SU-DHL-6 (cell line): ENCODE results near the gene ZNF593OS.

Experiments
- H2AFZ ChIP-seq: fragments of 200-600 bp; sonication (generic); 2 replicates; pipeline ENCODE4 v1.6.1; 2014; ENCODE audit warnings: low read depth, mild to moderate bottlenecking, moderate library complexity, mixed read lengths, antibody characterized with exemption, low read length; ENCODE audit not compliant: severe bottlenecking
- H3F3A ChIP-seq: fragments of 200-600 bp; shearing (Covaris generic); 2 replicates; pipeline ENCODE4 v1.6.0; 2016; ENCODE audit warnings: antibody characterized with exemption, mild to moderate bottlenecking; ENCODE audit not compliant: insufficient read depth
- H3K27ac ChIP-seq: fragments of 200-600 bp; sonication (generic); 2 replicates; pipeline ENCODE4 v1.5.1; 2016; ENCODE audit warnings: low read depth, mild to moderate bottlenecking, low read length, moderate library complexity, mixed read lengths
- H3K27me3 ChIP-seq: fragments of 200-600 bp; sonication (generic), shearing (Covaris generic); 2 replicates; pipeline ENCODE4 v1.6.0; 2014; ENCODE audit warnings: mild to moderate bottlenecking, low read length
- H3K36me3 ChIP-seq: fragments of 200-600 bp; sonication (generic); 2 replicates; pipeline ENCODE4 v1.6.1; 2014; ENCODE audit warnings: mild to moderate bottlenecking, low read length, mixed read lengths
- H3K4me2 ChIP-seq: fragments of 300-600, 200-600 bp; shearing (Covaris generic), sonication (generic); 2 replicates; pipeline ENCODE4 v1.6.0; 2014; ENCODE audit warnings: low read length, low read depth, mild to moderate bottlenecking; ENCODE audit not compliant: poor library complexity, severe bottlenecking
- H3K4me3 ChIP-seq: fragments of 200-600 bp; sonication (generic); 2 replicates; pipeline ENCODE4 v1.5.1; 2014; ENCODE audit warnings: antibody characterized with exemption, low read length, mild to moderate bottlenecking, mixed read lengths; ENCODE audit not compliant: insufficient read depth, poor library complexity, severe bottlenecking
- H3K79me2 ChIP-seq: fragments of 200-600 bp; sonication (generic); 2 replicates; pipeline ENCODE4 v1.6.1; 2014; ENCODE audit warnings: mild to moderate bottlenecking, low read length, moderate library complexity; ENCODE audit not compliant: insufficient read depth
- H3K9ac ChIP-seq: fragments of 200-600 bp; sonication (generic); 2 replicates; pipeline ENCODE4 v1.7.0; 2014; ENCODE audit warnings: mild to moderate bottlenecking, low read length
- H3K9me2 ChIP-seq: fragments of 200-600 bp; sonication (generic); replicated peaks from 2 replicates; pipeline ENCODE4 v1.6.1; 2014; ENCODE audit warnings: low read length; ENCODE audit not compliant: insufficient read depth
- H3K9me3 ChIP-seq: fragments of 200-600 bp; sonication (generic); 2 replicates; pipeline ENCODE4 v1.6.1; 2014; ENCODE audit warnings: low read length, mixed read lengths; ENCODE audit not compliant: insufficient read depth
- H4K20me1 ChIP-seq: fragments of 200-600 bp; sonication (generic); 2 replicates; pipeline ENCODE4 v1.6.1; 2014; ENCODE audit warnings: low read depth, mild to moderate bottlenecking, antibody characterized with exemption, low read length, moderate library complexity, mixed read lengths
- EZH2phosphoT487 ChIP-seq: fragments of 200-600 bp; sonication (generic), shearing (Covaris generic); conservative IDR thresholded peaks from 2 replicates; pipeline ENCODE4 v1.6.1; 2018; ENCODE audit warnings: mild to moderate bottlenecking, antibody characterized with exemption, low read length, moderate library complexity, mixed read lengths
- TF ChIP-seq, protein P1 (sequence below): fragments of 200-600 bp; sonication (generic); IDR thresholded peaks from one replicate; pipeline ENCODE4 v1.5.1; 2017; ENCODE audit warnings: antibody characterized with exemption, mild to moderate bottlenecking, low read length, moderate library complexity; ENCODE audit not compliant: insufficient read depth, poor library complexity, severe bottlenecking

The ZNF593OS gene

DNA sequence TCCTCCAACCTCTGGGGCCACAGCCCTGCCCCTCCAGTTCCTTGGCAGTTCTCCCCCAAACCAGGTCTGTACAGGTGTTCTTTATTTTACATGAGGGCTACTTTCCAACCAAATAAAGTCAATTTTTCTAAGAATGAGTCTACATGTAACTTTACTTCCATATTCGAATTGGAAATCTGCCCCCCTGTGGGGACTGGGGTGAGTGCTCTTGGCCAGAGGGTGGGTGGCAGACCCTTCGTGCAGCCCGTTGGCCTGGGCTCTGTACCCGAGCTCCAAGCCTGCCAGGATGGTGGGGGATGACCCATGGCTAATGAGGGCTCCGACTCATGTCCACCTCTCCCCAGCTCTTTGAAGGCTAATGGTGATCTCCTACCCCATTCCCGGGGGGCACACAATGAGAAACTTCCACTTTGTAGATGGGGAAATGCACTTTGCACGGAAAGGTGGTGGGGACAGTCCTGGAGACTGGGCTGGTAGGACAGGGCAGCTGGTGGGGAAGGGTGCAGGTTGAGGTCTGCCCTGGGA lies 18.2 kb upstream of the ZNF593OS start:
- Histone ChIP-seq H3K27ac (no peak overlapping the region), H3K9me3 (no peaks in the 10 kb centered on the region), H4K20me1 (no peaks in the 10 kb centered on the region), H3K4me3 (no peak overlapping the region), H3K4me2 (no peak overlapping the region), H3F3A (no peaks in the 10 kb centered on the region), H3K9ac (no peak overlapping the region), H3K79me2 (no peaks in the 10 kb centered on the region), H3K36me3 (no peaks in the 10 kb centered on the region), H3K27me3 (no peaks in the 10 kb centered on the region), H2AFZ (no peak overlapping the region), H3K9me2 (no peaks in the 10 kb centered on the region)
- no peak for TF ChIP-seq EZH2phosphoT487
- TF ChIP-seq, protein P1, sequence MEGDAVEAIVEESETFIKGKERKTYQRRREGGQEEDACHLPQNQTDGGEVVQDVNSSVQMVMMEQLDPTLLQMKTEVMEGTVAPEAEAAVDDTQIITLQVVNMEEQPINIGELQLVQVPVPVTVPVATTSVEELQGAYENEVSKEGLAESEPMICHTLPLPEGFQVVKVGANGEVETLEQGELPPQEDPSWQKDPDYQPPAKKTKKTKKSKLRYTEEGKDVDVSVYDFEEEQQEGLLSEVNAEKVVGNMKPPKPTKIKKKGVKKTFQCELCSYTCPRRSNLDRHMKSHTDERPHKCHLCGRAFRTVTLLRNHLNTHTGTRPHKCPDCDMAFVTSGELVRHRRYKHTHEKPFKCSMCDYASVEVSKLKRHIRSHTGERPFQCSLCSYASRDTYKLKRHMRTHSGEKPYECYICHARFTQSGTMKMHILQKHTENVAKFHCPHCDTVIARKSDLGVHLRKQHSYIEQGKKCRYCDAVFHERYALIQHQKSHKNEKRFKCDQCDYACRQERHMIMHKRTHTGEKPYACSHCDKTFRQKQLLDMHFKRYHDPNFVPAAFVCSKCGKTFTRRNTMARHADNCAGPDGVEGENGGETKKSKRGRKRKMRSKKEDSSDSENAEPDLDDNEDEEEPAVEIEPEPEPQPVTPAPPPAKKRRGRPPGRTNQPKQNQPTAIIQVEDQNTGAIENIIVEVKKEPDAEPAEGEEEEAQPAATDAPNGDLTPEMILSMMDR: no peak

DNA sequence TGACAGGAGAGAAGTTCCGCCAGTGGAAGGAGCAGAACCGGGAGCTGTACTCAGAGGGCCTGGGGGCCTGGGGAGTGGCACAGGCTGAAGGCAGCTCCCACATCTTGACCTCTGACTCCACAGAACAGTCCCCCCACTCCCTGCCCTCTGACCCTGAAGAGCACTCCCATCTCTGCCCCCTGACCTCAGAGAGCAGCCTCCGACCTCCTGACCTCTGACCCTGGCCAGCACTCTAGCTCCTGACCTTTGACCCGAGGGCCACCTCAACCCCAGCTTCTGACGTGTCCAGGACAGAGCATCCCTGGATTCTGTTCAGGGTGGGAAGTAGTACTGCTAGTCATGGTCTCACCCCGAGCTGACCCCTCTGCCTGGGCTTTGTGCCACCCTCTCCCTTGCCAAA lies 17.7 kb upstream of the ZNF593OS start:
- Histone ChIP-seq H3K36me3 (no peaks in the 10 kb centered on the region), H3K9ac (no peak overlapping the region), H4K20me1 (no peaks in the 10 kb centered on the region), H3K9me2 (no peaks in the 10 kb centered on the region), H3F3A (no peaks in the 10 kb centered on the region), H3K27ac (no peak overlapping the region), H2AFZ (no peak overlapping the region), H3K4me3 (no peak overlapping the region), H3K9me3 (no peaks in the 10 kb centered on the region), H3K27me3 (no peaks in the 10 kb centered on the region), H3K4me2 (no peak overlapping the region), H3K79me2 (no peaks in the 10 kb centered on the region)
- TF ChIP-seq, protein P1: no peak
- TF ChIP-seq EZH2phosphoT487: no peak

DNA sequence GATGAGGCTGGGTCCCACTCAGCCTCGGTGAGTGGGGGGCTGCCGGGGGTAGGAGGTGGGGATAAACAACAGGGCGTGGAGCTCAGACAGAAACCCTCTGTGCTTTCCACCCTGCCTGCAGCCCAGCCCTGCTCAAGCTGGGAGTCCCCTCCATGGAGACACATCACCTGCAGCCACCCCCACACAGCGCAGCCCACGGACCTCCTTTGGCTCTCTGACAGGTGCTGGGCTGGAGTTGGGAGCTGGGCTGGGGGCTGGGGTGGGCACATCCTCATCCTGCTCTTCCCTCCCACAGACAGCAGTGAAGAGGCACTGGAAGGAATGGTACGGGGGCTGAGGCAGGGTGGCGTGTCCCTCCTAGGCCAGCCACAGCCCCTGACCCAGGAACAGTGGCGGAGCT lies 16.8 kb upstream of the ZNF593OS start:
- Histone ChIP-seq H4K20me1 (no peaks in the 10 kb centered on the region), H3K9me3 (no peaks in the 10 kb centered on the region), H3K9ac (no peak overlapping the region), H3F3A (no peaks in the 10 kb centered on the region), H3K4me3 (no peak overlapping the region), H3K4me2 (no peak overlapping the region), H3K79me2 (no peaks in the 10 kb centered on the region), H3K9me2 (no peaks in the 10 kb centered on the region), H2AFZ (no peak overlapping the region), H3K27ac (no peak overlapping the region), H3K27me3 (no peaks in the 10 kb centered on the region), H3K36me3 (no peaks in the 10 kb centered on the region)
- TF ChIP-seq, protein P1: no peak
- TF ChIP-seq EZH2phosphoT487: no peak
